Gastrocnemius medialis (tissue), 4 donors: ENCODE data around the gene ROR1. TPM values are rescaled to one million over a fixed set of nuclear protein-coding genes. Genes with fewer than 3 reads are reported as not detected.

ENCODE experiments used
- ATAC-seq, 2 donors: fragments of 150-250 bp; one replicate each; pipeline ENCODE4 v1.9.1; 2016
- DNase-seq, 2 donors: peaks; one replicate each; pipeline ENCODE4 v3.0.0-alpha.2; 2019
- H3K27ac ChIP-seq, 4 donors: fragments of 200-600 bp; sonication (generic); 1 replicate in 1 of 4; 2 replicates in 3 of 4; pipeline ENCODE4 v1.5.1; 2016 to 2018; ENCODE audit warnings: mild to moderate bottlenecking in 2 of 4, moderate library complexity in 1 of 4
- H3K27me3 ChIP-seq, 3 donors: fragments of 200-600 bp; sonication (generic) in 2 of 3; 1 replicate in 1 of 3; 2 replicates in 2 of 3; pipeline versions ENCODE4 v1.5.1 to v1.6.0; 2016 to 2019; ENCODE audit warnings: mild to moderate bottlenecking in 1 of 3, moderate library complexity in 1 of 3
- H3K36me3 ChIP-seq, 2 donors: fragments of 200-600 bp; sonication (generic) in 1 of 2; one replicate each; pipeline ENCODE4 v1.5.1; 2017 to 2018
- H3K4me1 ChIP-seq, 2 donors: fragments of 200-600 bp; sonication (generic) in 1 of 2; one replicate each; pipeline ENCODE4 v1.5.1; 2016 to 2017; ENCODE audit warnings: mild to moderate bottlenecking in 2 of 2
- H3K4me3 ChIP-seq, 4 donors: fragments of 200-600 bp; sonication (generic) in 3 of 4; 1 replicate in 1 of 4; 2 replicates in 3 of 4; pipeline ENCODE4 v1.5.1; 2016 to 2019; ENCODE audit warnings: mild to moderate bottlenecking in 2 of 4
- H3K9me3 ChIP-seq, 3 donors: fragments of 200-600 bp; sonication (generic) in 2 of 3; 1 replicate in 1 of 3; 2 replicates in 2 of 3; pipeline ENCODE4 v1.5.1; 2016 to 2019
- POLR2A ChIP-seq, 2 donors: fragments of 450-650 bp; IDR thresholded peaks; one replicate each; pipeline ENCODE4 v1.6.1; 2017; ENCODE audit warnings: antibody characterized with exemption in 2 of 2, mild to moderate bottlenecking in 2 of 2, moderate library complexity in 2 of 2
- in situ Hi-C, 4 donors: fragments of 200-750 bp; cut with MboI; loops; one replicate each; pipeline versions ENCODE4 v1.15.0 to v1.8.0; 2017; ENCODE audit warnings: low sequenced_read_pairs in 4 of 4
- intact Hi-C: fragments of 100-400 bp; cut with DNase I; formaldehyde crosslinking; loops from one replicate; pipeline ENCODE4 v1.15.1; 2023; ENCODE audit warnings: low total_unique reads
- total RNA-seq, 4 donors: library from RNA; depleted of rRNA; stranded (reverse); fragments of >200 nt; gene quantifications; one replicate each; pipeline versions ENCODE4 v1.1.0 to v1.2.3, GENCODE V29; 2016
- TF ChIP-seq, protein P1 (sequence below), 5 experiments: fragments of 450-650 bp in 3 of 5; fragments of 200-600 bp in 2 of 5; sonication (generic) in 2 of 5; IDR thresholded peaks in 4 of 5; conservative IDR thresholded peaks in 1 of 5; 1 replicate in 4 of 5; 2 replicates in 1 of 5; pipeline ENCODE4 v1.5.1; 2016 to 2019; ENCODE audit warnings: antibody characterized with exemption in 5 of 5, mild to moderate bottlenecking in 3 of 5, moderate library complexity in 3 of 5

Gene ROR1
- total RNA-seq, 4 donors from 2014 or later: 2.5 to 4.3 (median 3.6) TPM

DNA sequence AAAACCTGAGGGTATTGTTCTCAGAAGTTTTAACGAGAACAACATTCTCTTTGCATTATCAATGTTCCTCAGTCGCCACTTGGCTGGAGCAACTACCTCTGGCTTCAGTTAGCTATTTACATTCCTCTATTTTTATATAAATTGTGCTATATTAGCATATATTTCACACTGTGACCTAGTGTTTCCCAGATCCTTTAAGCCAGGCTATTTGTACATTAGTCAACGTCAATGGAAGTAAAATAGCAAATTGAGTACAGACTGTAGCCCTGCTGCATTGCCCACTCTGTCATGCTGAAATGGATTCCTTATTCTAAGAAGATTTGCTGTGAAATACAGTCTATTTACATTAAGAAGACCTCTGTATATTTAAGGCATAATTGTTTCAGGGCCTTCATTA, 213.8 kb downstream of the ROR1 start:
- no peak overlapping the region for H3K27ac ChIP-seq
- no peak for TF ChIP-seq POLR2A (IDR thresholded peaks at IDR 0.05)
- TF ChIP-seq, protein P1, sequence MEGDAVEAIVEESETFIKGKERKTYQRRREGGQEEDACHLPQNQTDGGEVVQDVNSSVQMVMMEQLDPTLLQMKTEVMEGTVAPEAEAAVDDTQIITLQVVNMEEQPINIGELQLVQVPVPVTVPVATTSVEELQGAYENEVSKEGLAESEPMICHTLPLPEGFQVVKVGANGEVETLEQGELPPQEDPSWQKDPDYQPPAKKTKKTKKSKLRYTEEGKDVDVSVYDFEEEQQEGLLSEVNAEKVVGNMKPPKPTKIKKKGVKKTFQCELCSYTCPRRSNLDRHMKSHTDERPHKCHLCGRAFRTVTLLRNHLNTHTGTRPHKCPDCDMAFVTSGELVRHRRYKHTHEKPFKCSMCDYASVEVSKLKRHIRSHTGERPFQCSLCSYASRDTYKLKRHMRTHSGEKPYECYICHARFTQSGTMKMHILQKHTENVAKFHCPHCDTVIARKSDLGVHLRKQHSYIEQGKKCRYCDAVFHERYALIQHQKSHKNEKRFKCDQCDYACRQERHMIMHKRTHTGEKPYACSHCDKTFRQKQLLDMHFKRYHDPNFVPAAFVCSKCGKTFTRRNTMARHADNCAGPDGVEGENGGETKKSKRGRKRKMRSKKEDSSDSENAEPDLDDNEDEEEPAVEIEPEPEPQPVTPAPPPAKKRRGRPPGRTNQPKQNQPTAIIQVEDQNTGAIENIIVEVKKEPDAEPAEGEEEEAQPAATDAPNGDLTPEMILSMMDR (IDR thresholded peaks at IDR 0.05 in 4 of 5, conservative IDR thresholded peaks at IDR 0.05 in 1 of 5): no peak
- no peaks in the 10 kb centered on the region for H3K27me3 ChIP-seq
- H3K4me3 ChIP-seq: no peak overlapping the region
- no peaks in the 10 kb centered on the region for H3K4me1 ChIP-seq
- in situ Hi-C loops (no loop called here), intact Hi-C loops (no loop called here)
- ATAC-seq: no peak
- no peaks in the 10 kb centered on the region for H3K36me3 ChIP-seq
- DNase-seq: no peak
- no peaks in the 10 kb centered on the region for H3K9me3 ChIP-seq

DNA sequence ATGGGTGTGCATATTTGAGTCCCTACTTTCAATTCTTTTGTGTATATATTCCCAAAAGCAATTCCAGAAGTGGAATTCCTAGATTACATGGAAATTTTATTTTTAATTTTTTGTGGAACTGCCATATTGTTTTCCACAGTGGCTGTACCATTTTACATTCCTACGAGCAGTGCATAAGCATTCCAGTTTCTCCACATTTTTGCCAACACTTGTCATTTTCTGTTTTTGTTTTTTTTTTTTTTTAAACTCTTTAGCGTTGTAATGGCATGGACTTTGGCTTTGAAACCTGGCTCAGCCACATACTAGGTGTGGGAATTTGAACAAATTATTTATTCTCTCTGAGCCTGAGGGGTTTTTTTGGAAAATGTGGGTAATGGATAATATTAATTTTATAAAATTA, 215.1 kb downstream of the ROR1 start:
- in situ Hi-C loops (no loop called here), intact Hi-C loops (no loop called here)
- ATAC-seq (no peak), DNase-seq (no peak)
- Histone ChIP-seq H3K9me3 (no peaks in the 10 kb centered on the region), H3K27ac (no peak overlapping the region), H3K4me3 (no peak overlapping the region), H3K27me3 (no peaks in the 10 kb centered on the region), H3K4me1 (no peaks in the 10 kb centered on the region), H3K36me3 (no peaks in the 10 kb centered on the region)
- TF ChIP-seq, protein P1 (IDR thresholded peaks at IDR 0.05 in 4 of 5, conservative IDR thresholded peaks at IDR 0.05 in 1 of 5): no peak

DNA sequence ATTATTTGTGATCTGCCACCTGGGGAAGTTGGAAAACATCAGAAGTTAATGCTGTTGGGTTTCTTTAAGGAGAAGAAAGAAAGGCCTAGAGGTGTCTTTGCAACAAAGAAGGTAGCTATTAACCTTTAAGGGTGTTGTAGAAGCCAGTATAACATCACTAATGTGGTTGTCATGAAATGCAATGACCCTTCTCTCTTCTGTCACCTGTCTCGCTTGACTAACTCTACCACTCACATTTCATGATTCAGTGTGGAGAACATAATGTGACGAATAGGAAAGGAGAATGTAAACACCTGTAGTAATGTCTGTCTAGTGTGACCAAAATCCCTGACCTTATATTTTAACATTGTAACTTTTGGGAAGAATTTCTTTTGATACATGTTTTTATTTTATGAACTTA, 217.9 kb downstream of the ROR1 start:
- Histone ChIP-seq H3K4me3 (no peak overlapping the region), H3K36me3 (no peaks in the 10 kb centered on the region), H3K27ac (no peak overlapping the region), H3K27me3 (no peaks in the 10 kb centered on the region), H3K4me1 (no peaks in the 10 kb centered on the region), H3K9me3 (no peaks in the 10 kb centered on the region)
- ATAC-seq (no peak), DNase-seq (no peak)
- in situ Hi-C loops (no loop called here), intact Hi-C loops (no loop called here)
- TF ChIP-seq, protein P1 (IDR thresholded peaks at IDR 0.05 in 4 of 5, conservative IDR thresholded peaks at IDR 0.05 in 1 of 5): no peak
- TF ChIP-seq POLR2A (IDR thresholded peaks at IDR 0.05): no peak

DNA sequence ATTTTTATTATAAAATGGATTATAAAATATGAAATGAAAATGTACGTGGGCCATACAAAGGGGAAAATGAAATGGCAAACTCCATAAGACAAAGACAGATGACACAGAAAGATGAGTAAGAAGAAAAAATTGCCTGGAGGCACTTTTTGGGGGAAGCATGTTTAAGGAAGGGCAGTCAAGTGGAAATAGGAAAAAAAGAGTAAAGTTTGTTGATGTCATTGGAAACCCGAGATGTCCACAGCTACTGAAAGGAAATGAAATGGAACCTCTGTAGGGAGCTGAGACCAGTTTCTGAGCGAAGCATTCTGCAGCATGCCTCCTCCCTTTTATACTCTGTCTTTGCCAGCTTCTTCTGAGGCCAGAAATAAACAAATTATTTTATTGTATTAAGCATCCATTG, 226.2 kb downstream of the ROR1 start:
- DNase-seq: no peak
- Histone ChIP-seq H3K27ac (no peak overlapping the region), H3K9me3 (no peaks in the 10 kb centered on the region), H3K4me3 (no peak overlapping the region), H3K36me3 (no peaks in the 10 kb centered on the region), H3K27me3 (no peaks in the 10 kb centered on the region), H3K4me1 (no peaks in the 10 kb centered on the region)
- intact Hi-C loops: no loop called here
- in situ Hi-C loops: no loop called here
- TF ChIP-seq POLR2A (IDR thresholded peaks at IDR 0.05): no peak
- TF ChIP-seq, protein P1 (IDR thresholded peaks at IDR 0.05 in 4 of 5, conservative IDR thresholded peaks at IDR 0.05 in 1 of 5): no peak
- ATAC-seq: no peak

DNA sequence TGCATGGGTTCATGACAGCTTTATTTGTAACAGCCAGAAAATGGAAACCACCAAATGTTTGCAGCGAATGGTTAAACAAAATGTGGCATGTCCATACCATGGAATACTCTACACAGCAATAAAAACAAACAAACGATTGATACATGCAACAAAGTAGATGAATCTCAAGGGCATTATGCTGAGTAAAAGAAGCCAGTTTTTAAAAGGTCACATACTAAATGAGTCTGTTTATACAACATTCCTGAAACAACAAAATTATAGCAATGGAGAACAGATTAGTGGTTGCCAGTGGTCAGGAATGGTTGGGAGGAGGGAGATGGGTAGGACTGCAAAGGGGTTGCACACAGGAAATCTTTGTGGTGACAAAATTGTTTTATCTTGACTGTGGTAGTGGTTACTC, 227.2 kb downstream of the ROR1 start:
- in situ Hi-C loops (no loop called here), intact Hi-C loops (no loop called here)
- H3K9me3 ChIP-seq: no peaks in the 10 kb centered on the region
- ATAC-seq: no peak
- H3K27ac ChIP-seq: no peak overlapping the region
- H3K27me3 ChIP-seq: no peaks in the 10 kb centered on the region
- no peak for TF ChIP-seq POLR2A (IDR thresholded peaks at IDR 0.05)
- TF ChIP-seq, protein P1 (IDR thresholded peaks at IDR 0.05 in 4 of 5, conservative IDR thresholded peaks at IDR 0.05 in 1 of 5): no peak
- no peak for DNase-seq
- no peaks in the 10 kb centered on the region for H3K36me3 ChIP-seq
- no peak overlapping the region for H3K4me3 ChIP-seq
- H3K4me1 ChIP-seq: peaks cover 0 to under 1% of the 10 kb centered on the region in 2 donors
